ENCODE data around the gene PPP1CC.
"Not testable (repeated sequence)": the region's sequence is repeated elsewhere in the genome, so short reads cannot be mapped to it uniquely, and the experiment has no call there.

Gene PPP1CC

GRCh38 chr12:110750784-110751461, 8.2 kb upstream of the PPP1CC start:
- DNase-seq = no peak

- no peak for DNase-seq
These were observed 3.9 kb upstream of the PPP1CC start for GRCh38 chr12:110746550-110746949.

- DNase-seq = no peak
These were observed 3.0 kb upstream of the PPP1CC start for GRCh38 chr12:110745542-110746284.

- peak; percentile 31 for DNase-seq
These were observed 2.0 kb upstream of the PPP1CC start for GRCh38 chr12:110744601-110745264.

GRCh38 chr12:110744151-110744571, 1.5 kb upstream of the PPP1CC start:
- no peak for DNase-seq

GRCh38 chr12:110743571-110744093, 941 bp upstream of the PPP1CC start:
- no peak for DNase-seq

- no peak for DNase-seq
These were observed 484 bp downstream of the PPP1CC start for GRCh38 chr12:110742096-110742717.

GRCh38 chr12:110741341-110742095, 1.2 kb downstream of the PPP1CC start:
- DNase-seq = peak; percentile 65

GRCh38 chr12:110739894-110740293, 2.8 kb downstream of the PPP1CC start:
- DNase-seq = no peak

- no peak for DNase-seq
These were observed 3.2 kb downstream of the PPP1CC start for GRCh38 chr12:110739488-110739887.

- no peak for DNase-seq
These were observed 5.2 kb downstream of the PPP1CC start for GRCh38 chr12:110737532-110737931.

GRCh38 chr12:110737016-110737415, 5.7 kb downstream of the PPP1CC start:
- DNase-seq = not testable (repeated sequence)

- no peak for DNase-seq
These were observed 8.8 kb downstream of the PPP1CC start for GRCh38 chr12:110733900-110734299.

GRCh38 chr12:110733089-110733715, 9.5 kb downstream of the PPP1CC start:
- no peak for DNase-seq

GRCh38 chr12:110732572-110732971, 10.1 kb downstream of the PPP1CC start:
- no peak for DNase-seq

- DNase-seq = no peak
These were observed 11.2 kb downstream of the PPP1CC start for GRCh38 chr12:110731479-110731878.

GRCh38 chr12:110728628-110729027, 14.1 kb downstream of the PPP1CC start:
- no peak for DNase-seq

- no peak for DNase-seq
These were observed 15.9 kb downstream of the PPP1CC start for GRCh38 chr12:110726708-110727369.

- no peak for DNase-seq
These were observed 16.7 kb downstream of the PPP1CC start for GRCh38 chr12:110726028-110726427.

GRCh38 chr12:110725267-110725666, 17.4 kb downstream of the PPP1CC start:
- no peak for DNase-seq

- not testable (repeated sequence) for DNase-seq
These were observed 19.8 kb downstream of the PPP1CC start for GRCh38 chr12:110722892-110723291.
